MG63 (cell line): ENCODE data around the gene GFRAL. TPM values are rescaled to one million over a fixed set of nuclear protein-coding genes. Genes with fewer than 3 reads are reported as not detected.
"Not testable (repeated sequence)": the region's sequence is repeated elsewhere in the genome, so short reads cannot be mapped to it uniquely, and the experiment has no call there.

ENCODE experiments used
- DNase-seq: peaks from one replicate; pipeline ENCODE4 v3.0.0-alpha.2; 2020
- H3K27me3 ChIP-seq: fragments of 250-450 bp; sonication (Bioruptor Pico); 2 replicates; pipeline ENCODE4 v1.5.1; 2020; ENCODE audit warnings: mild to moderate bottlenecking, moderate library complexity
- H3K36me3 ChIP-seq: fragments of 250-450 bp; sonication (Bioruptor Pico); 2 replicates; pipeline ENCODE4 v1.5.1; 2020; ENCODE audit warnings: mild to moderate bottlenecking, moderate library complexity
- H3K4me3 ChIP-seq: fragments of 250-450 bp; sonication (Bioruptor Pico); 2 replicates; pipeline ENCODE4 v1.5.1; 2020; ENCODE audit warnings: mild to moderate bottlenecking, moderate library complexity
- H3K9me3 ChIP-seq: fragments of 250-450 bp; sonication (Bioruptor Pico); 2 replicates; pipeline ENCODE4 v1.5.1; 2020; ENCODE audit warnings: mild to moderate bottlenecking, moderate library complexity
- total RNA-seq: library from RNA; depleted of rRNA; stranded (reverse); fragments of >200 nt; shearing (Covaris generic); gene quantifications from 2 replicates; pipeline ENCODE4 v1.2.3, GENCODE V29; 2014; ENCODE audit warnings: low replicate concordance; rRNA removed

The GFRAL gene, protein sequence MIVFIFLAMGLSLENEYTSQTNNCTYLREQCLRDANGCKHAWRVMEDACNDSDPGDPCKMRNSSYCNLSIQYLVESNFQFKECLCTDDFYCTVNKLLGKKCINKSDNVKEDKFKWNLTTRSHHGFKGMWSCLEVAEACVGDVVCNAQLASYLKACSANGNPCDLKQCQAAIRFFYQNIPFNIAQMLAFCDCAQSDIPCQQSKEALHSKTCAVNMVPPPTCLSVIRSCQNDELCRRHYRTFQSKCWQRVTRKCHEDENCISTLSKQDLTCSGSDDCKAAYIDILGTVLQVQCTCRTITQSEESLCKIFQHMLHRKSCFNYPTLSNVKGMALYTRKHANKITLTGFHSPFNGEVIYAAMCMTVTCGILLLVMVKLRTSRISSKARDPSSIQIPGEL
- total RNA-seq, result not detected in 2 replicates

DNA sequence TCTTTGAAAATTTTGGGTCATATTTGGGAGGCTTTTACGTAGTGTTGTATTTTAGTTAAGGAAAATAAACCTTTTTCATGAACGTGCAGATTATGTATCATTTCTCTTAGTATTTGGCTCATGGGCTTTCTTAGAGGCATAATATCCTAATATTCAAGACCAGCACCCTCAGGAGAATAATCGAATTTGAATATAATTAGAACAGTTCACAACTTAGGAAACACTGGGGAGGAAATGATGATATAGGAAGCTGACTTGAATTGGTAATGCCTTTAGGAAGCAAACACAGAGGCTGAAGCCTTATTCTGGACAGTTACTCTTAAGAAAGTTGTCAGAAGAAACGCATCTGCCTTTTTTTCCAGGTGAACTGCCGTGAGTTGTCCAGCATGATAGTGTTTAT, at the start of gene GFRAL:
Gene GFRAL (plus strand): TSS at position 301 of the 400 bp plus-strand sequence. CDS start 86 bp downstream, at position 387.
- DNase-seq, result no peak
- no peaks in the 10 kb centered on the region for H3K27me3 ChIP-seq
- no peaks in the 10 kb centered on the region for H3K9me3 ChIP-seq
- no peaks in the 10 kb centered on the region for H3K36me3 ChIP-seq
- H3K4me3 ChIP-seq, result no peak within 1 kb of the TSS

DNA sequence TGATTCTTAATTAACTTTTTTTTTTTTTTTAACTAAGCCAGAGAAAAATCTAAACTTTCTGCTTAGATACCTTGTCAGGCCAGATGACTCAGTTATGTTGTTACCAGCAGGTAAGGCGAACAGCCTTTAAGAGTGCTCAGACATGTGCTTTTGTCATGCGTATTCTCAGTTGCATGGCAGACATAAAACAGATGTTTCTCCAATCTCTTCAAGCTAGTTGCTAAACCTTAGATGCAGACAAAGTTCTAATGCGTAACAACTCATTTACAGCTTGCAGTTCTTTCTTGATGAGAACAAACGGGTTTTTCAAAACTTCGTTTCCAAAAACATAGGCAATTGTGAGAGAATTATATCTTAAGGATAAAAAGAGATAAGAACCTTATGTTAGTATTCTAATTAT, 49.6 kb upstream of the GFRAL start:
- H3K4me3 ChIP-seq, result no peak overlapping the region
- no peaks in the 10 kb centered on the region for H3K27me3 ChIP-seq
- DNase-seq, result no peak
- H3K36me3 ChIP-seq, result no peaks in the 10 kb centered on the region
- no peaks in the 10 kb centered on the region for H3K9me3 ChIP-seq

DNA sequence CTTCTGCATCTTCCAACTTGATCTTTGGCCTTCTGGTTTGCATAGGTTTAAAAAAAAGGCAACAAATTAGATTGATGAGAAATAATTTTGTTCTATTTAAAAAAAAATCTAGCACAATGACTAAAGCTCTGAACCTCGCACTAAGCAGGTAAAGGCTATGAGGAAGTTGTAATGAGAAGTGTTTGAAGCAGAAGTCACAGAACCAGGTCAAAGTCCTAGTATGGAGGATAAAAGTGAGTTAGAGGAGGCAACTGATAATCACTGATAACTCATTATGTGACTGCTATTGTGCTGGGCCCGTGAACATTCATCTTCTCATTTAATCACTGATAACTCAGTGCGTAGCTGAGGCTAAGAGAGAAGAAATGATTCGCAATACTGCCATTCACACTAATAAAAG, 46.1 kb upstream of the GFRAL start:
- Histone ChIP-seq H3K36me3 (no peaks in the 10 kb centered on the region), H3K9me3 (no peaks in the 10 kb centered on the region), H3K4me3 (no peak overlapping the region), H3K27me3 (no peaks in the 10 kb centered on the region)
- DNase-seq, result no peak

DNA sequence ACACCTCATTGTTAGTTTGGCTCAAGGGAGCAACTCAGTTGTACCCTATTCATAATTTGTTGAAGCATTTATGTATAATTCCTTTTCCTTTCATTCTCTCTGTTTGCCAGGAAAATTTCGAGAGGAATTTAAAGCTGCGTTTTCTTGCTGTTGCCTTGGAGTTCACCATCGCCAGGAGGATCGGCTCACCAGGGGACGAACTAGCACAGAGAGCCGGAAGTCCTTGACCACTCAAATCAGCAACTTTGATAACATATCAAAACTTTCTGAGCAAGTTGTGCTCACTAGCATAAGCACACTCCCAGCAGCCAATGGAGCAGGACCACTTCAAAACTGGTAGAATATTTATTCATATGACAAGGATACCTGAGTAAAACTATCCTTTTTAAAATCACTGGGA, 45.2 kb upstream of the GFRAL start:
- H3K27me3 ChIP-seq, result no peaks in the 10 kb centered on the region
- no peaks in the 10 kb centered on the region for H3K36me3 ChIP-seq

DNA sequence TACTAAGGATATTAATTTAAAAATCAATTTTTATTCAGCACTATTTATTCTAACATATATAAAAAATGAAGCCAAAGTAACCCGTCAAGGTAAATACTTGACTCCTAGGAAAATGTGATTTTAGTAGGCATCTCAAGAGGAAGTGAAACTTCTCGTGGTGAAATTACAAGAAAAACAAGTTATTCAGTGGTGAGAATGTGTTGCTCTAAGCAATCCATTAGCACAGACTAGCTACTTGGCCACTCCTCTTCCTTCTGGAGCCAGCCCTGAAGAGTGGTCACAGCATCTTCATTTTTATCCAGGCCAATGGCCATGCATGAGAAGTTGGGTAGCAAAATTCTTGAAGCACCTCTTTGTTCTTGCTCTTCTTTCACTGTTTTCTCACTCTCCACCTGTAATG, 40.4 kb upstream of the GFRAL start:
- Histone ChIP-seq H3K27me3 (no peaks in the 10 kb centered on the region), H3K36me3 (no peaks in the 10 kb centered on the region), H3K4me3 (no peak overlapping the region), H3K9me3 (no peaks in the 10 kb centered on the region)
- DNase-seq, result no peak

More for the DNA sequence above, 45.2 kb upstream of the GFRAL start:
- DNase-seq, result no peak
- H3K4me3 ChIP-seq, result no peak overlapping the region
- no peaks in the 10 kb centered on the region for H3K9me3 ChIP-seq

DNA sequence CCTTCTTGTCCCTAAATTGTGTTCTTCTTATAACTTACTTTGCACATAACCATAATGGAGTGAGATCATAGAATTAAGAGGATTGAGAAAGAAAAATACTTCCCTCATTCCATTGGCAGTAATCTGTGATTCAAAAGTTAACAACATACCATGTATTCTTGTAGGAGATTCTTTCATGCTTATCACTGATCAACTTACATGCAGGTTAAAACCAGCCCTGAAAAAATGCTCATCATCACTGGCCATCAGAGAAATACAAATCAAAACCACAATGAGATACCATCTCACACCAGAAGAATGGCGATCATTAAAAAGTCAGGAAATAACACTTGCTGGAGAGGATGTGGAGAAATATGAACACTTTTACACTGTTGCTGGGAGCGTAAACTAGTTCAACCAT, 36.5 kb upstream of the GFRAL start:
- no peaks in the 10 kb centered on the region for H3K27me3 ChIP-seq
- no peaks in the 10 kb centered on the region for H3K9me3 ChIP-seq
- no peak overlapping the region for H3K4me3 ChIP-seq
- H3K36me3 ChIP-seq, result no peaks in the 10 kb centered on the region
- no peak for DNase-seq

DNA sequence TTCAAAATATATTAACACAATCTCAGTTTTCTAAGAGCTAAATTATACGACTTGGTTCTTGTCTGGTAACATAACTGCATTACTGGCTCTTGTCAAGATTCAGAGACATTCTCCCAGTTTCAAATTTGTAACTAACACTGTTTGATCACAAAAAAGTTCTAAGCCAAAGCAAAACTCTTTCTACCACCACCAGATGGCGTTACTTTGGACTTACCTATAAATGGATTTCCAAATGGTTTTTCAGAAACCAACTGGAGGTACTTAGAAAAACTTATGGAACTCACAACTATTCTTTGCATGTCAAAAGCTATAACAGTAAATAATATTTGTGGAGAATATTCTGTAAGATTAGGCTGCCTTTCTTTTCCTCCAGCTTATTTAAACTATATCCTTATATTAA, 34.2 kb upstream of the GFRAL start:
- H3K36me3 ChIP-seq, result no peaks in the 10 kb centered on the region
- no peaks in the 10 kb centered on the region for H3K9me3 ChIP-seq
- DNase-seq, result no peak
- no peak overlapping the region for H3K4me3 ChIP-seq
- H3K27me3 ChIP-seq, result no peaks in the 10 kb centered on the region

DNA sequence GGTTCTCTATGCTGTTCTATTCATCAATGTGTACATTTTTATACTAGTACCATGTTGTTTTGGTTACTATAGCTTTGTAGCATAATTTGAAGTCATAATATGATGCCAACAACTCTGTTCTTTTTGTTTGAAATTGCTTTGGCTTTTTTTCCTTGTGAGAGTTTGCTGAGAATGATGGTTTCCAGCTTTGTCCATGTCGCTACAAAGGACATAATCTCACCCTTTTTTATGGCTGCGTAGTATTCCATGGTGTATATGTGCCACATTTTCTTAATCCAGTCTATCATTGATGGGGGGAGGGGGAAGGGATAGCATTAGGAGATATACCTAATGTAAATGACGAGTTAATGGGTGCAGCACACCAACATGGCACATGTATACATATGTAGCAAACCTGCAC, 30.1 kb upstream of the GFRAL start:
- H3K36me3 ChIP-seq, H3K4me3 ChIP-seq, DNase-seq, H3K27me3 ChIP-seq, H3K9me3 ChIP-seq: not testable (repeated sequence)

DNA sequence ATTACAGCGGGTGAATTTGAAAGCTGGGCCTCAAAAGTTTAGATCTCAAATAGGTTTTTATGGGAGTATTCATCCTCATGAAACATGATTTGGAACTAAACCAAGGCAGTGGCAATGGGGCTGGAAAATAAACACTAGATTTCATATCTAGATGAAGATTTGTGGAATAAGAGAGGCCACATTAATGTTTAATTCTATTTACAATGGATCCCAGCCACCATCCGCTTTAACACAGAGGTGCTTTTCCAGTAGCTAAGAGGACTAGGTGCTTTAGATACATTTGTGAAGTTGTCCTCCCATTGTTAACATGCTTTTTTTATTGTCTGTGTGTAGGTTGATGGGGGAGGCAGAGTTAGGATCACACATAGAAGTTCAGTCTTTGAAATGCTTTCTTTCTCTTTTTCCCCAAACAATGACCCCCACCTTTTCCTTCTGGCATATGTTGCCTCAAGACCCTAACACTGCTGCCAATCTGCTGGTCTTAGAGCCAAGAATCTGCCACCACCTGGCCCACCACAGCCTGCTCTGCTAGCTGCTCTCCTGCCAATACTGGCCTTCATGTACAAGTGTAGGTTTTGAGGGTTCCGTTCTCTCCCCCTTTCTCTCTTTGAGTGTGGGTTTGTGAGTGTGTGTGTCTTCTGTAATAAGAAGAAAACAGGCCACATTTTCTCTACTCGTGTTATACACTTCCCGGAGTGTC, 27.8 kb upstream of the GFRAL start:
- no peaks in the 10 kb centered on the region for H3K36me3 ChIP-seq
- H3K4me3 ChIP-seq, result no peak overlapping the region
- H3K27me3 ChIP-seq, result no peaks in the 10 kb centered on the region
- no peaks in the 10 kb centered on the region for H3K9me3 ChIP-seq
- DNase-seq, result no peak

DNA sequence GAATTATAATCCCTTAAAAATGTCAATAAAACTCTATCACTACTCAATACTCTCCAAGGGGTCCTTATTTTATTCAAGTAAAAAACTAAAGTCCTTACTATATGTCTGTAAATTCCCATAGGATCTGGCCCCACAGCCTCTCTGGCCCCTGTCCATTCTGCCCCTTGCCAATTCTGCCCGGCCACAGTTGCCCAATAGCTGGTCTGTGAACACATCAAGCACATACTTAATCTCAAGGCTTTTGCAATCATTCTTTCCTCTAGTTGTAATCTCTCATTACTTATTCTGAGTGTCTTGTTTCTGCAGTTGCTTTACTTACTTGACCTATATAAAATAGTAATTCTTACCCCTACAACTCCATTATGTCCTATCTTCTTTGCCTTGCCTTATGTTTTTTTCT, 22.5 kb upstream of the GFRAL start:
- no peaks in the 10 kb centered on the region for H3K9me3 ChIP-seq
- H3K27me3 ChIP-seq, result no peaks in the 10 kb centered on the region
- H3K36me3 ChIP-seq, result no peaks in the 10 kb centered on the region
- no peak for DNase-seq
- H3K4me3 ChIP-seq, result no peak overlapping the region

DNA sequence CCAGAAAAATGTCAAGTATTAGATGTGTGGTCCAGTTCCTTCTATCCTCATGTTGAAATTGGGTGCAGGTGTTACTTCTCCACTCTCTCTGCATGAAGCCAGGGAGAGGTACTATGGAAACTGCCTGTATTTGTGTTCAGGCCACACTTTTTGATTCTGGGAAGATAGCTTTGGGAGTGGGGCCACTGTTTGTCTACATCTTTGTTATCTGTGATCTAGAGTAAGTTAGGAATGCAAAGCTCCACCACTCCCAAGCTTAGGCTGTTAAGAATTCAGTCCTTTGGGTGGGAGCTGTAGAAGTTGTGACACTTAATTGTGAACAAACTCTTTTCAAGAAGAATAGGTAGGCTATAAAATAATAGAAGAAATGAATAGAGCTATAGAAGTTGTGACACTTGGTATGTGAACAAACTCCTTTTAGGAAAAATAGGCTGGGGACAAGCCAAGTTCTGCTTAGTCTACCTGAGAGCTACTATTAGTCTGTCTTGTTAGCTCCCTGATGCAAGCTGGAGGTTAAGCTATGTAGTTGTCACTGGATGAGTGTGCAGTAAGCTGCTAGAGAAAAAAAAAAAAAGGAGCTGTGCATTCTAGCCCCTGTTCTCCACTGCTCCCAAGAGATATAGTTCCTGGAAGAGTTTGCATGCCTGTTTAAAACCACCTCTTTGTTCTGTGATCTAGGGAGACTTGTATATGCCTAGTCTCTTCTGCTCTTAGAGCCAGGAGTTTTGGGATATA, 7.1 kb upstream of the GFRAL start:
- Histone ChIP-seq H3K9me3 (no peaks in the 10 kb centered on the region), H3K4me3 (no peak overlapping the region), H3K27me3 (no peaks in the 10 kb centered on the region), H3K36me3 (no peaks in the 10 kb centered on the region)
- DNase-seq, result no peak

DNA sequence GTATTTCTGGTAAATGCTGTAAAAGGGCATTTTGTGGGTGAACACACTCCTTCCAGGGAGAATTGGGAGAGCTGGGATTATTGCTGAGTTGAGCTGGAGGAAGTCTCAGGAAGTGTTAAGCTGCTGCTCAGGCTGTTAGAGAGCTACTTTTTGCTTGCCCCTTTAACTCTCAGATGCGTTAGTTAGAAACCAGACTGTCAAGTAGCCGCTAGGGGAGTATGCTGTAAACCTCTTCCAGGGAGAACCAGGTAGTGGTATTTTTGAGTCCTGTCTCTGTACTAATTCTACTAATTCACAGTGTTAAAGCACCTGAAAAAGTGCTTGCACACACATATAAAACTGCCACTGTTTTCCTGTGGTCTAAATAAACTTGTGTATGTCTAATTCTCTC, 6.6 kb upstream of the GFRAL start:
- no peaks in the 10 kb centered on the region for H3K27me3 ChIP-seq
- no peaks in the 10 kb centered on the region for H3K9me3 ChIP-seq
- no peak overlapping the region for H3K4me3 ChIP-seq
- no peaks in the 10 kb centered on the region for H3K36me3 ChIP-seq
- DNase-seq, result no peak

DNA sequence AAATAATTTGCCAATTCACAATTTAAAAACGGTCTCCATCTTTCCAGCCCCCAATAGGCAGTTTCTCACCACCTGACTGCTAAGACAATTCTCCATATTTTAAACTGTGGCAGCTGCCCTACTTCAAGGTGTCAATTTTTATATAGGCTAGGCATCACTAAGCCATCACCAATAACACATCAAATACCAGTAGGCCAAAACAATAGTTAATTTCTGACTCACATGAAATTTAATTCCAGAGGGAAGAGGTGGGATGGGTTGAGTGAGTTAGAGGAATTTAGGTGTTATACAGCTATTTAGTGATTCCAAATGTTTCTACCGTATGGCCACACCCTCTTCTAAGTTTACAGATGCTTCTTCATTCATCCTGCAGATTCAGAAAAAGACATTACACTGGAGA, 49.9 kb downstream of the GFRAL start:
- Histone ChIP-seq H3K27me3 (no peaks in the 10 kb centered on the region), H3K4me3 (no peak overlapping the region), H3K9me3 (no peaks in the 10 kb centered on the region), H3K36me3 (no peaks in the 10 kb centered on the region)
- no peak for DNase-seq

DNA sequence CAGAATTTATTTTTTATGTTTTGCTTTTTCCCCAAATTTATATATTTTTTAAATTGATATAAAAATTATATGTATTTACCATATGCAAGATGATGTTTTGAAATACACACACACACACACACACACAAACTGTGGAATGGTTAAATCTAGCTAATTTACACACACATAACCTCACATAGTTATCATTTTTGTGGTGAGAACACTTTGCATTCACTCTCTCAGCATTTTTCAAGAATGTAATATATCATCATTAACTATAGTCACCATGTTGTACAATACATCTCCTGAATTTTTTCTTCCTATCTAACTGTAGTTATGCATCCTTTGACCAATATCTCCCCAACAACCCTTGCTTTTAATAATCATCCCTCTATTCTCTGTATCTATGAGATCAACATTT, 52.2 kb downstream of the GFRAL start:
- Histone ChIP-seq H3K27me3 (no peaks in the 10 kb centered on the region), H3K4me3 (no peak overlapping the region), H3K9me3 (no peaks in the 10 kb centered on the region), H3K36me3 (no peaks in the 10 kb centered on the region)
- no peak for DNase-seq

DNA sequence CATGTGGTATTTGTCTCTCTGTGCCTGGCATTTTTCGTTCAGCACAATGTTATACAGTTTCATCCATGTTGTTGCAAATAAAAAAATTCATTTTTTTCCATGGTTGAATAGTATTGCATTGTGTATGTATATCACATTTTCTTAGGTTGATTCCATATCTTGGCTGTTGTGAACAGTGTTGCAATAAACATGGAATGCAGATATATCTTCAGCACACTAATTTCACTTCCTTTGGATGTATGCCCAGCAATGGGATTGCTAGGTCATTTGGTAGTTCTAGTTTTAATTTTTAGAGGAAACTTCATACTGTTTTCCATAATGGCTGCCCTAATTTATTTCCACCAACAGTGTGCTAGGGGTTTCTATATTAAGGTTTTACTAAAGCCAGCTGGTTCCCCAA, 52.6 kb downstream of the GFRAL start:
- Histone ChIP-seq H3K36me3 (no peaks in the 10 kb centered on the region), H3K4me3 (no peak overlapping the region), H3K9me3 (no peaks in the 10 kb centered on the region), H3K27me3 (no peaks in the 10 kb centered on the region)
- no peak for DNase-seq

DNA sequence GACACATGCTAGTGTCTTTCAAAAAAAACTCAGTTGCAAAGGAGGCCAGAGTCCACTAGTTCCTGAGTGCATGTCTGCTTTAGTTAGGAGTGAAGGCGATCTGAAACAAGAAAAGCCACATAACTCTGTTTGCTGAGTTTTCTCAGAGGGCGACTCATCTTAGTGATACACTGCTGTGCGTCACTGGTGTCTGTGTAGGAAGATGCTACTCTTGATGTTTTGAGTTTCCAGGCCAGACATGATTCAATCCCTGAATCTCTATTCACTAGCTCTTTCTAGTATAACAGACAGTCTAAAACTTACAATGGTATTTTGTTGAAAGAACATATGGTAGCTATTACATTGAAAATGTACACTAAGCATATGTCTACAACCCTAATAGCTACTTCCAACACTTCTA, 60.9 kb downstream of the GFRAL start:
- H3K27me3 ChIP-seq, result no peaks in the 10 kb centered on the region
- H3K4me3 ChIP-seq, result no peak overlapping the region
- DNase-seq, result no peak
- H3K36me3 ChIP-seq, result no peaks in the 10 kb centered on the region
- H3K9me3 ChIP-seq, result no peaks in the 10 kb centered on the region

DNA sequence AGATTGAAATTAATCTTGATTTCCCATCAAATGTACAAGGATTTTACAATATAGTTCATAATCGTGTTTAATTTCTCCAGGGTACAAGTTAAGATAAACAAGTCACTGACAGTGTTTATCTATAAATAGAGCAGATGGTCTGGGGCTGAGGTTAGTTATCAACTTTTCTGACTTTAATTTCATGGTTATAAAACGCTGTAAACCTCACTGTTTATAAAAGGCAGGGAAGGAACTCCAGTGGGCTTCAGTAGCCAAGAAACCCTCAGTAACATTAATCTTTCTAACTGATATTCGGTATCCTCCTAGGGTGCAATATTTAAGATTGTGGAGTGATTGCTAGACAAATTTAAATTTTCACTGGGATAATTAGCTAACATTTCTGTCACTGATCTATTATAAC, 68.6 kb downstream of the GFRAL start:
- Histone ChIP-seq H3K4me3 (no peak overlapping the region), H3K36me3 (no peaks in the 10 kb centered on the region), H3K27me3 (no peaks in the 10 kb centered on the region), H3K9me3 (no peaks in the 10 kb centered on the region)
- DNase-seq, result no peak
